ENCODE data around the gene XPO6. TPM values are rescaled to one million over a fixed set of nuclear protein-coding genes. Genes with fewer than 3 reads are reported as not detected.

XPO6 gene
- total RNA-seq, 1 experiment from 2014 or later = 135 TPM

- in situ Hi-C loops (cut with HindIII; ENCODE audit: low pct_unique_long_range_greater_than_20kb, low sequenced_read_pairs) = no loop called here
- no peaks in the 10 kb centered on the region for H3K36me3 ChIP-seq (ENCODE audit: control insufficient read depth, insufficient read depth, low read length)
- no peak overlapping the region for H3K4me3 ChIP-seq (ENCODE audit: low read depth in 2 of 2, low read length in 2 of 2)
- BruUV-seq (replicated peaks) = no TSS peak
- H3K9me3 ChIP-seq (ENCODE audit: control insufficient read depth, insufficient read depth, low read depth, low read length) = no peaks in the 10 kb centered on the region
- no peak overlapping the region for H3K27ac ChIP-seq (ENCODE audit: low read length)
- no peaks in the 10 kb centered on the region for H3K27me3 ChIP-seq (ENCODE audit: control insufficient read depth, insufficient read depth, low read length)
- intact Hi-C loops (cut with micrococcal nuclease; ENCODE audit: unreplicated experiment) = no loop called here
- DNase-seq (ENCODE audit: low read depth, low spot score) (no peak), ATAC-seq (no peak)
- POLR2A ChIA-PET = no interaction called here
- CTCF ChIA-PET = no interaction called here
- no peaks in the 10 kb centered on the region for H3K4me1 ChIP-seq (ENCODE audit: control insufficient read depth, insufficient read depth, low read length)
- TF ChIP-seq SIN3A (IDR thresholded peaks at IDR 0.05; ENCODE audit: borderline replicate concordance, insufficient read depth, low read depth, low read length) (no peak), REST (IDR thresholded peaks at IDR 0.05; ENCODE audit: insufficient read depth in 1 of 2, low read depth in 2 of 2, low read length in 1 of 2) (no peak), CTCF (IDR thresholded peaks at IDR 0.05) (no peak), TCF7L2 (IDR thresholded peaks at IDR 0.05; ENCODE audit: low read depth, low read length) (no peak), POLR2AphosphoS5 (IDR thresholded peaks at IDR 0.05; ENCODE audit: low read depth, low read length) (no peak)
Measured at GRCh38 chr16:28086186-28087139, 125.3 kb downstream of the XPO6 start.

- DNase-seq (ENCODE audit: low read depth, low spot score) = no peak
- H3K27me3 ChIP-seq (ENCODE audit: control insufficient read depth, insufficient read depth, low read length) = no peaks in the 10 kb centered on the region
- no peaks in the 10 kb centered on the region for H3K36me3 ChIP-seq (ENCODE audit: control insufficient read depth, insufficient read depth, low read length)
- intact Hi-C loops (cut with micrococcal nuclease; ENCODE audit: unreplicated experiment) = no loop called here
- no peaks in the 10 kb centered on the region for H3K4me1 ChIP-seq (ENCODE audit: control insufficient read depth, insufficient read depth, low read length)
- no peak for ATAC-seq
- POLR2A ChIA-PET = no interaction called here
- no TSS peak for BruUV-seq (replicated peaks)
- no peak overlapping the region for H3K27ac ChIP-seq (ENCODE audit: low read length)
- no peak for TF ChIP-seq SIN3A (IDR thresholded peaks at IDR 0.05; ENCODE audit: borderline replicate concordance, insufficient read depth, low read depth, low read length)
- no peak for TF ChIP-seq CTCF (IDR thresholded peaks at IDR 0.05)
- TF ChIP-seq POLR2AphosphoS5 (IDR thresholded peaks at IDR 0.05; ENCODE audit: low read depth, low read length) = no peak
- no peak for TF ChIP-seq REST (IDR thresholded peaks at IDR 0.05; ENCODE audit: insufficient read depth in 1 of 2, low read depth in 2 of 2, low read length in 1 of 2)
- TF ChIP-seq TCF7L2 (IDR thresholded peaks at IDR 0.05; ENCODE audit: low read depth, low read length) = no peak
- H3K9me3 ChIP-seq (ENCODE audit: control insufficient read depth, insufficient read depth, low read depth, low read length) = no peaks in the 10 kb centered on the region
- in situ Hi-C loops (cut with HindIII; ENCODE audit: low pct_unique_long_range_greater_than_20kb, low sequenced_read_pairs) = no loop called here
- H3K4me3 ChIP-seq (ENCODE audit: low read depth in 2 of 2, low read length in 2 of 2) = no peak overlapping the region
- CTCF ChIA-PET = no interaction called here
Measured at GRCh38 chr16:28085389-28086171, 126.2 kb downstream of the XPO6 start.

All from Panc1 (cell line).